GM23338 (cell line): ENCODE measurements around the gene MMP24OS. TPM values are rescaled to one million over a fixed set of nuclear protein-coding genes. Genes with fewer than 3 reads are reported as not detected.
A peak's percentile ranks its signal among the peaks of the same experiment; 100 is the strongest.

ENCODE experiments used
- ATAC-seq: fragments of 200-7000 bp; cut with Tn5 transposase; 3 replicates; pipeline ENCODE4 v1.9.1; 2020
- DNase-seq: peaks from one replicate; pipeline ENCODE4 v3.0.0-alpha.2; 2015; ENCODE audit warnings: low spot score
- H2AFZ ChIP-seq: fragments of 200-600 bp; sonication (generic); 2 replicates; pipeline ENCODE4 v1.8.0; 2016; ENCODE audit warnings: antibody characterized with exemption, mild to moderate bottlenecking, moderate library complexity
- H3F3A ChIP-seq: fragments of 200-600 bp; sonication (generic); replicated peaks from 2 replicates; pipeline ENCODE4 v1.8.0; 2017; ENCODE audit warnings: antibody characterized with exemption, mixed run types, low read depth
- H3K27ac ChIP-seq: fragments of 200-600 bp; sonication (generic); 2 replicates; pipeline ENCODE4 v1.6.1; 2016; ENCODE audit warnings: low read depth
- H3K27me3 ChIP-seq: fragments of 200-600 bp; sonication (generic); 2 replicates; pipeline ENCODE4 v1.8.0; 2016; ENCODE audit warnings: mild to moderate bottlenecking, mixed run types, moderate library complexity; ENCODE audit not compliant: insufficient read depth
- H3K36me3 ChIP-seq: fragments of 200-600 bp; sonication (generic); 2 replicates; pipeline ENCODE4 v1.8.0; 2016; ENCODE audit warnings: mild to moderate bottlenecking; ENCODE audit not compliant: insufficient read depth
- H3K4me1 ChIP-seq: fragments of 200-600 bp; sonication (generic); 2 replicates; pipeline ENCODE4 v1.8.0; 2016; ENCODE audit warnings: mild to moderate bottlenecking, moderate library complexity; ENCODE audit not compliant: insufficient read depth
- H3K4me2 ChIP-seq: fragments of 200-600 bp; sonication (generic); 2 replicates; pipeline ENCODE4 v1.7.1; 2017; ENCODE audit warnings: mixed run types
- H3K4me3 ChIP-seq: fragments of 200-600 bp; sonication (generic); 2 replicates; pipeline ENCODE4 v1.6.1; 2016; ENCODE audit warnings: mixed run types
- H3K79me2 ChIP-seq: fragments of 200-600 bp; sonication (generic); replicated peaks from 2 replicates; pipeline ENCODE4 v1.8.0; 2017; ENCODE audit warnings: mild to moderate bottlenecking; ENCODE audit not compliant: insufficient read depth
- H3K9me2 ChIP-seq: fragments of 200-600 bp; sonication (generic); 2 replicates; pipeline ENCODE4 v1.8.0; 2017; ENCODE audit not compliant: insufficient read depth
- H4K20me1 ChIP-seq: fragments of 200-600 bp; sonication (generic); replicated peaks from 2 replicates; pipeline ENCODE4 v1.8.0; 2017; ENCODE audit warnings: mild to moderate bottlenecking; ENCODE audit not compliant: insufficient read depth
- H3K27ac Mint-ChIP-seq: 2 replicates; pipeline ENCODE4 v1.8.0; 2020; ENCODE audit warnings: inconsistent platforms, mild to moderate bottlenecking, moderate library complexity, mixed read lengths
- H3K27me3 Mint-ChIP-seq: 3 replicates; pipeline ENCODE4 v1.8.0; 2022; ENCODE audit warnings: low read depth, mild to moderate bottlenecking, moderate library complexity, mixed read lengths, inconsistent platforms; ENCODE audit not compliant: insufficient read depth, poor library complexity
- H3K36me3 Mint-ChIP-seq: 3 replicates; pipeline ENCODE4 v1.8.0; 2021; ENCODE audit warnings: low read depth, mild to moderate bottlenecking, inconsistent platforms, moderate library complexity, mixed read lengths
- H3K4me1 Mint-ChIP-seq: 3 replicates; pipeline ENCODE4 v1.8.0; 2020; ENCODE audit warnings: mild to moderate bottlenecking, inconsistent platforms, mixed read lengths
- H3K4me3 Mint-ChIP-seq: 3 replicates; pipeline ENCODE4 v1.8.0; 2021; ENCODE audit warnings: moderate library complexity, mild to moderate bottlenecking, inconsistent platforms, mixed read lengths
- H3K9me3 Mint-ChIP-seq: 3 replicates; pipeline ENCODE4 v1.8.0; 2020; ENCODE audit warnings: moderate library complexity, mild to moderate bottlenecking, inconsistent platforms, mixed read lengths
- EZH2 ChIP-seq: fragments of 200-600 bp; sonication (generic); IDR thresholded peaks from one replicate; pipeline ENCODE4 v1.8.0; 2017; ENCODE audit warnings: antibody characterized with exemption, mild to moderate bottlenecking, low read depth; ENCODE audit not compliant: unreplicated experiment
- EZH2phosphoT487 ChIP-seq: fragments of 200-600 bp; sonication (generic); IDR thresholded peaks from one replicate; pipeline ENCODE4 v1.8.1; 2018; ENCODE audit warnings: antibody characterized with exemption; ENCODE audit not compliant: unreplicated experiment
- JUNB ChIP-seq: IDR thresholded peaks from one replicate; pipeline ENCODE4 v1.6.1; 2016; ENCODE audit warnings: antibody characterized with exemption; ENCODE audit not compliant: unreplicated experiment
- ZNF331 ChIP-seq: fragments of 250-450 bp; sonication (Bioruptor Pico); IDR thresholded peaks from 2 replicates; pipeline ENCODE4 v1.5.0; 2020; ENCODE audit warnings: low read depth, mild to moderate bottlenecking, moderate library complexity
- ZNF462 ChIP-seq: fragments of 250-450 bp; sonication (Bioruptor Pico); IDR thresholded peaks from 2 replicates; pipeline ENCODE4 v1.5.0; 2020; ENCODE audit warnings: mild to moderate bottlenecking, moderate library complexity
- polyA plus RNA-seq: library from polyadenylated mRNA; unstranded; fragments of >200 nt; fragmentation: Nextera tagmentation; extraction: Ambion mirVana; gene quantifications from 2 replicates; pipeline ENCODE4 v1.2.1, GENCODE V29; 2016
- total RNA-seq: library from RNA; depleted of rRNA; stranded (reverse); fragments of >200 nt; shearing (Covaris generic); gene quantifications from 2 replicates; pipeline ENCODE4 v1.2.3, GENCODE V29; 2014

The MMP24OS gene
- total and polyA plus RNA-seq, 2 experiments from 2014 or later, result 10.5 to 25.4 TPM

GRCh38 chr20:35277127-35277526, 795 bp downstream of the MMP24OS start (continued):
- TF ChIP-seq ZNF462 (CRISPR knock-in tag) (no peak), EZH2phosphoT487 (no peak)

DNA sequence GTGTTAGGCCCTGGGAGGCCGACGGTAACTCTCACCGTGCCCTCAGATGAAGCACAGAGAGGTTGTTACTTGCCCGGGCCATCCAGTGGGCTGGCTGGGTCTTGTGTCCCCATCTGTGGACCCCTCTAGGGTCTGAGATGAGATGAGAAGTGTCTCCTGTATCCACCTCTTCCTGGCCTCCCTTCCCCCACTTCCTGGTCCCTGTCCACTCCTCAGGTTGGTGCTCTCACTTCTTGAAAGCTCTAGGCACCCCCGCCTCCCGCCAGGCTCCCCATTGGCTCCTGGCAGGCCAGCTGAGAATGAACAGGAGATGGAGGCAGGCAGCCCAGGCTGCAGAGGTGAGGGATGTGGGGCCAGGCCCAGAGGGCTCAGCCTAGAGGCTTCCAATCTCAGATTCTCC, 1.5 kb downstream of the MMP24OS start:
- Mint-ChIP-seq H3K4me3 (peak overlapping the region; percentile 86; the same call in 2 of the 3 replicates), H3K27me3 (peaks cover 37% of the 10 kb centered on the region), H3K9me3 (no peaks in the 10 kb centered on the region; the same call in 2 of the 3 replicates), H3K27ac (no peak overlapping the region), H3K4me1 (peaks cover 11% of the 10 kb centered on the region; the same call in 2 of the 3 replicates), H3K36me3 (peaks cover 32% of the 10 kb centered on the region)
- no peaks in the 10 kb centered on the region for H3K27me3 ChIP-seq
- no peak overlapping the region for H3K27ac ChIP-seq
- peaks cover 4% of the 10 kb centered on the region; the same call in 1 of the 2 replicates for H3K36me3 ChIP-seq
- DNase-seq (no peak), ATAC-seq (no peak)
- peaks cover 11% of the 10 kb centered on the region; the same call in 1 of the 2 replicates for H3K4me1 ChIP-seq
- no peaks in the 10 kb centered on the region for H3K9me2 ChIP-seq
- H3K79me2 ChIP-seq, result peaks cover 12% of the 10 kb centered on the region
- H3F3A ChIP-seq, result peaks cover 33% of the 10 kb centered on the region
- TF ChIP-seq EZH2, result no peak
- no peak for TF ChIP-seq JUNB
- no peak for TF ChIP-seq ZNF331 (CRISPR knock-in tag)
- H4K20me1 ChIP-seq, result 0 out of 2 replicates have a peak, but pooled peaks cover 9% of the 10 kb centered on the region
- peak overlapping the region; percentile 97; the same call in 1 of the 2 replicates for H3K4me2 ChIP-seq
- H2AFZ ChIP-seq, result no peak overlapping the region
- H3K4me3 ChIP-seq, result peak overlapping the region; percentile 83
